ENCODE data around the gene COL27A1.

DNA sequence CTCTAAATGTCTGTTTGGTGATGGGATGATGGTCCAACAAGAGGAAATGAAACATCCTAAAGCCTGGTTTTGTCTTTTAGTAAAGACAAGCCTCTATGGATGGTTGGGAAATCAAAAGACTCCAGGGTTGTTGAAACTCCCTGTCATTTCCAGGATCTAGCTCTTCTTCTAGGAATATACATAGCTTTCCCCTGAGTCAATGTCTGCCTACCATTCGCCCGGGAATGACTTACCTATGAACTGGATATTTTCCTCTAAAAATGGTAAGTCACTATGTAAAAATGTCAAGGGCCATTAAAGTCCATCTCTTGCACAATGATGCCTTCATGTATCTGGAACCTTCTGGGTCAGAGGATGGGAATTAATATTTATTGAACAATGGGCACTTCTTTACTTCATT is 45.2 kb upstream of the COL27A1 start:
- TF ChIP-seq POLR2A (IDR thresholded peaks at IDR 0.05): no peak
- TF ChIP-seq, protein P1, sequence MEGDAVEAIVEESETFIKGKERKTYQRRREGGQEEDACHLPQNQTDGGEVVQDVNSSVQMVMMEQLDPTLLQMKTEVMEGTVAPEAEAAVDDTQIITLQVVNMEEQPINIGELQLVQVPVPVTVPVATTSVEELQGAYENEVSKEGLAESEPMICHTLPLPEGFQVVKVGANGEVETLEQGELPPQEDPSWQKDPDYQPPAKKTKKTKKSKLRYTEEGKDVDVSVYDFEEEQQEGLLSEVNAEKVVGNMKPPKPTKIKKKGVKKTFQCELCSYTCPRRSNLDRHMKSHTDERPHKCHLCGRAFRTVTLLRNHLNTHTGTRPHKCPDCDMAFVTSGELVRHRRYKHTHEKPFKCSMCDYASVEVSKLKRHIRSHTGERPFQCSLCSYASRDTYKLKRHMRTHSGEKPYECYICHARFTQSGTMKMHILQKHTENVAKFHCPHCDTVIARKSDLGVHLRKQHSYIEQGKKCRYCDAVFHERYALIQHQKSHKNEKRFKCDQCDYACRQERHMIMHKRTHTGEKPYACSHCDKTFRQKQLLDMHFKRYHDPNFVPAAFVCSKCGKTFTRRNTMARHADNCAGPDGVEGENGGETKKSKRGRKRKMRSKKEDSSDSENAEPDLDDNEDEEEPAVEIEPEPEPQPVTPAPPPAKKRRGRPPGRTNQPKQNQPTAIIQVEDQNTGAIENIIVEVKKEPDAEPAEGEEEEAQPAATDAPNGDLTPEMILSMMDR (IDR thresholded peaks at IDR 0.05): no peak
- no peak for TF ChIP-seq EP300 (IDR thresholded peaks at IDR 0.05)
- TF ChIP-seq POLR2AphosphoS5 (IDR thresholded peaks at IDR 0.05): no peak
